Liver (tissue), 3 donors: ENCODE results near the gene SUGCT.

Experiments used
- FOXA2 ChIP-seq: IDR thresholded peaks from 2 replicates; pipeline ENCODE4 v1.6.1; 2016; ENCODE audit warnings: antibody characterized with exemption
- JUND ChIP-seq, 2 donors: IDR thresholded peaks; 2 replicates each; pipeline ENCODE4 v1.6.1; 2016; ENCODE audit warnings: antibody characterized with exemption in 2 of 2
- SP1 ChIP-seq: IDR thresholded peaks from 2 replicates; pipeline ENCODE4 v1.6.1; 2018; ENCODE audit warnings: antibody characterized with exemption, mild to moderate bottlenecking
- TAF1 ChIP-seq: conservative IDR thresholded peaks from 2 replicates; pipeline ENCODE4 v1.6.1; 2016; ENCODE audit warnings: antibody characterized with exemption, mild to moderate bottlenecking
- YY1 ChIP-seq: IDR thresholded peaks from 2 replicates; pipeline ENCODE4 v1.6.1; 2016; ENCODE audit warnings: antibody characterized with exemption, mild to moderate bottlenecking
- TF ChIP-seq, protein P1 (sequence below): fragments of 150-350 bp; IDR thresholded peaks from 2 replicates; pipeline ENCODE4 v1.5.1; 2017; ENCODE audit warnings: improper control_type of control experiment, low read depth, low read length; ENCODE audit not compliant: missing input control
- donor health status: healthy.
- donor health status: healthy.

DNA sequence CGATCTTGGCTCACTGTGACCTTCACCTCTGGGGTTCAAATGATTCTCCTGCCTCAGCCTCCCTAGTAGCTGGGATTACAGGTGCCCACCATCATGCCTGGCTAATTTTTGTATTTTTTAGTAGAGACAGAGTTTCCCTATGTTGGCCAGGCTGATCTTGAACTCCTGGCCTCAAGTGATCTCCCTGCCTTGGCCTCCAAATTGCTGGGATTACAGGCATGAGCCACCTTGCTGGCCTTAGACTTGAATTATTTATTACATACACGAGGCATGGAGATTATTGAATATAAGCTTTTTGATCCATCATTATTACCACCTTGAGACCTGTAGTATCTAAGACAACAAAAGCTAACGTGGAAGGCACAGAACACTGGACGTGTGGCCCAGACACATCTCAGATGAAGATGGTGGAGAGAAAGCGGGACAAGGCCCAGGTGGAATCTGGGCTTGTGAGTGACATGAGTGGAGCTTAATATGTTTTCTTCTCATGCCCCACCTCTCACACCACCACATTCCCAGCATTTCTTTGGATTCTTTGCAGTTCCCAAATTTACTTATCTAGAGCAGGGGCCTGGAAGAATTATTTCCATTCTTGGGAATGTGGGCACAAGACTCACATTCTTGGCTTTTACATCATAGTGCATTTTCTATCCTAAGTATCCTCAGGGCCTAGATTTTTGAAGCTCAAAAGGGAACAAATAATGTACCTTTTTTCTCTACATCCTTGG is 76.6 kb downstream of the SUGCT start:
- TF ChIP-seq JUND (IDR thresholded peaks at IDR 0.05) (no peak), SP1 (no peak), TAF1 (no peak), FOXA2 (no peak), YY1 (no peak)
- TF ChIP-seq, protein P1, sequence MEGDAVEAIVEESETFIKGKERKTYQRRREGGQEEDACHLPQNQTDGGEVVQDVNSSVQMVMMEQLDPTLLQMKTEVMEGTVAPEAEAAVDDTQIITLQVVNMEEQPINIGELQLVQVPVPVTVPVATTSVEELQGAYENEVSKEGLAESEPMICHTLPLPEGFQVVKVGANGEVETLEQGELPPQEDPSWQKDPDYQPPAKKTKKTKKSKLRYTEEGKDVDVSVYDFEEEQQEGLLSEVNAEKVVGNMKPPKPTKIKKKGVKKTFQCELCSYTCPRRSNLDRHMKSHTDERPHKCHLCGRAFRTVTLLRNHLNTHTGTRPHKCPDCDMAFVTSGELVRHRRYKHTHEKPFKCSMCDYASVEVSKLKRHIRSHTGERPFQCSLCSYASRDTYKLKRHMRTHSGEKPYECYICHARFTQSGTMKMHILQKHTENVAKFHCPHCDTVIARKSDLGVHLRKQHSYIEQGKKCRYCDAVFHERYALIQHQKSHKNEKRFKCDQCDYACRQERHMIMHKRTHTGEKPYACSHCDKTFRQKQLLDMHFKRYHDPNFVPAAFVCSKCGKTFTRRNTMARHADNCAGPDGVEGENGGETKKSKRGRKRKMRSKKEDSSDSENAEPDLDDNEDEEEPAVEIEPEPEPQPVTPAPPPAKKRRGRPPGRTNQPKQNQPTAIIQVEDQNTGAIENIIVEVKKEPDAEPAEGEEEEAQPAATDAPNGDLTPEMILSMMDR, result no peak
